HEK293 (cell line): ENCODE results near the gene PTPRN2.
"Not testable (repeated sequence)": the region's sequence is repeated elsewhere in the genome, so short reads cannot be mapped to it uniquely, and the experiment has no call there.

Source experiments
- CTCF ChIA-PET: fragments of 350-600 bp; formaldehyde crosslinking; extraction: SDS; loops from one replicate; lab custom pipeline; 2021; ENCODE audit warnings: antibody characterized with exemption; lab: Yijun Ruan, JAX
- POLR2A ChIA-PET: fragments of 300-600 bp; formaldehyde crosslinking; extraction: SDS; loops from one replicate; lab custom pipeline; 2020; ENCODE audit warnings: antibody characterized with exemption, inconsistent platforms; lab: Yijun Ruan, JAX
- H3K27ac ChIP-seq: fragments of 200-500 bp; sonication (Bioruptor generic); 2 replicates; pipeline ENCODE4 v1.5.1; 2014; ENCODE audit warnings: low read depth, low read length, control low read depth, inconsistent platforms; ENCODE audit errors: extremely low read depth
- H3K36me3 ChIP-seq, 2 experiments: fragments of 200-500 bp in 1 of 2; sonication (Bioruptor generic) in 1 of 2; 1 replicate in 1 of 2; 2 replicates in 1 of 2; pipeline ENCODE4 v1.5.1; 2014 to 2017; ENCODE audit warnings: inconsistent platforms in 2 of 2, low read length in 2 of 2; ENCODE audit not compliant: control insufficient read depth in 2 of 2, insufficient read depth in 1 of 2
- H3K4me1 ChIP-seq: fragments of 200-500 bp; sonication (Bioruptor generic); 2 replicates; pipeline ENCODE4 v1.5.1; 2014; ENCODE audit warnings: mild to moderate bottlenecking, low read length, inconsistent platforms; ENCODE audit not compliant: control insufficient read depth, insufficient read depth
- H3K4me3 ChIP-seq: 2 replicates; pipeline ENCODE4 v1.5.1; 2011; ENCODE audit warnings: low read depth, mild to moderate bottlenecking, control low read depth, low read length, moderate library complexity
- H3K9me3 ChIP-seq: fragments of 200-500 bp; sonication (Bioruptor generic); 2 replicates; pipeline ENCODE4 v1.5.1; 2014; ENCODE audit warnings: low read depth, low read length, inconsistent platforms; ENCODE audit not compliant: control insufficient read depth, insufficient read depth
- AEBP2 ChIP-seq: fragments of 450-650 bp; formaldehyde crosslinking; IDR thresholded peaks from 2 replicates; pipeline ENCODE4 v1.5.1; 2016; ENCODE audit warnings: missing biosample characterization, missing genetic modification characterization, borderline replicate concordance
- CTCF ChIP-seq: fragments of 450-650 bp; formaldehyde crosslinking; IDR thresholded peaks from 2 replicates; pipeline ENCODE4 v1.5.1; 2016; ENCODE audit warnings: missing biosample characterization, missing genetic modification characterization
- HOXA7 ChIP-seq: sonication (generic); formaldehyde crosslinking; IDR thresholded peaks from 2 replicates; pipeline ENCODE4 v1.8.1; 2022; ENCODE audit warnings: missing genetic modification reagents, borderline replicate concordance
- PATZ1 ChIP-seq: fragments of 450-650 bp; formaldehyde crosslinking; IDR thresholded peaks from 2 replicates; pipeline ENCODE4 v1.5.1; 2016; ENCODE audit warnings: missing biosample characterization, missing genetic modification characterization
- SCRT2 ChIP-seq: fragments of 450-650 bp; formaldehyde crosslinking; IDR thresholded peaks from 2 replicates; pipeline ENCODE4 v1.5.1; 2016; ENCODE audit warnings: missing biosample characterization, missing genetic modification characterization
- ZBTB49 ChIP-seq: fragments of 450-650 bp; formaldehyde crosslinking; IDR thresholded peaks from 2 replicates; pipeline ENCODE4 v1.5.1; 2016; ENCODE audit warnings: missing biosample characterization, missing genetic modification characterization, low read depth
- ZNF155 ChIP-seq: fragments of 450-650 bp; formaldehyde crosslinking; IDR thresholded peaks from 2 replicates; pipeline ENCODE4 v1.5.1; 2016; ENCODE audit warnings: missing biosample characterization, missing genetic modification characterization
- ZNF184 ChIP-seq: fragments of 450-650 bp; IDR thresholded peaks from 2 replicates; pipeline ENCODE4 v1.5.1; 2018; ENCODE audit warnings: missing biosample characterization, mild to moderate bottlenecking, missing genetic modification characterization
- ZNF202 ChIP-seq: fragments of 450-650 bp; formaldehyde crosslinking; IDR thresholded peaks from 2 replicates; pipeline ENCODE4 v1.5.1; 2016; ENCODE audit warnings: missing biosample characterization, missing genetic modification characterization, borderline replicate concordance
- ZNF335 ChIP-seq: fragments of 450-650 bp; formaldehyde crosslinking; conservative IDR thresholded peaks from 2 replicates; pipeline ENCODE4 v1.5.1; 2016; ENCODE audit warnings: missing biosample characterization, missing genetic modification characterization
- ZNF354C ChIP-seq: fragments of 450-650 bp; formaldehyde crosslinking; IDR thresholded peaks from 2 replicates; pipeline ENCODE4 v1.5.1; 2016; ENCODE audit warnings: missing biosample characterization, missing genetic modification characterization, low read depth, borderline replicate concordance
- ZNF37A ChIP-seq: fragments of 450-650 bp; IDR thresholded peaks from 2 replicates; pipeline ENCODE4 v1.5.1; 2018; ENCODE audit warnings: missing biosample characterization, missing genetic modification characterization
- ZNF398 ChIP-seq: fragments of 450-650 bp; formaldehyde crosslinking; IDR thresholded peaks from 2 replicates; pipeline ENCODE4 v1.5.1; 2017; ENCODE audit warnings: missing biosample characterization, missing genetic modification characterization
- ZNF416 ChIP-seq: fragments of 450-650 bp; formaldehyde crosslinking; IDR thresholded peaks from 2 replicates; pipeline ENCODE4 v1.5.1; 2016; ENCODE audit warnings: missing biosample characterization, missing genetic modification characterization
- ZNF501 ChIP-seq: fragments of 450-650 bp; formaldehyde crosslinking; IDR thresholded peaks from 2 replicates; pipeline ENCODE4 v1.5.1; 2016; ENCODE audit warnings: missing biosample characterization, missing genetic modification characterization
- ZNF513 ChIP-seq: fragments of 450-650 bp; IDR thresholded peaks from 2 replicates; pipeline ENCODE4 v1.5.1; 2018; ENCODE audit warnings: missing biosample characterization, missing genetic modification characterization
- ZNF521 ChIP-seq: fragments of 450-650 bp; formaldehyde crosslinking; IDR thresholded peaks from 2 replicates; pipeline ENCODE4 v1.5.1; 2017; ENCODE audit warnings: missing biosample characterization, mild to moderate bottlenecking, missing genetic modification characterization
- ZNF623 ChIP-seq: fragments of 450-650 bp; formaldehyde crosslinking; IDR thresholded peaks from 2 replicates; pipeline ENCODE4 v1.5.1; 2016; ENCODE audit warnings: missing biosample characterization, missing genetic modification characterization
- ZNF843 ChIP-seq: fragments of 450-650 bp; formaldehyde crosslinking; IDR thresholded peaks from 2 replicates; pipeline ENCODE4 v1.5.1; 2016; ENCODE audit warnings: missing biosample characterization, missing genetic modification characterization

The PTPRN2 gene

GRCh38 chr7:157702311-157703023, 885.2 kb downstream of the PTPRN2 start:
- POLR2A ChIA-PET = no interaction called here
- H3K27ac ChIP-seq = no peak overlapping the region
- H3K36me3 ChIP-seq = no peaks in the 10 kb centered on the region
- H3K4me3 ChIP-seq = no peak overlapping the region
- H3K9me3 ChIP-seq = no peaks in the 10 kb centered on the region
- CTCF ChIA-PET = no interaction called here
- H3K4me1 ChIP-seq = no peaks in the 10 kb centered on the region
- TF ChIP-seq CTCF (no peak), ZNF37A (tag by site-specific recombination) (no peak), ZNF501 (tag by site-specific recombination) (no peak), ZNF416 (tag by site-specific recombination) (no peak), ZNF184 (tag by site-specific recombination) (no peak), ZNF354C (tag by site-specific recombination) (no peak), ZNF513 (no peak), ZNF335 (tag by site-specific recombination) (no peak), ZNF202 (no peak), SCRT2 (tag by site-specific recombination) (no peak), ZNF843 (tag by site-specific recombination) (no peak), ZNF521 (tag by site-specific recombination) (no peak), ZNF398 (no peak), AEBP2 (tag by site-specific recombination) (no peak), ZNF623 (no peak), ZNF155 (tag by site-specific recombination) (no peak), PATZ1 (no peak), ZBTB49 (tag by site-specific recombination) (no peak), HOXA7 (no peak)

GRCh38 chr7:157701395-157702180, 886.0 kb downstream of the PTPRN2 start:
- H3K4me3 ChIP-seq, POLR2A ChIA-PET, H3K27ac ChIP-seq, H3K36me3 ChIP-seq, H3K4me1 ChIP-seq, H3K9me3 ChIP-seq: not testable (repeated sequence)
- CTCF ChIA-PET = interaction anchor here (0.6 kb wide), 1 partner anchor 18 kb away, joined by 3 read pairs; no protein-coding TSS in a partner anchor
